Myocyte (in vitro differentiated cells): ENCODE measurements around the gene CEP41. TPM values are rescaled to one million over a fixed set of nuclear protein-coding genes. Genes with fewer than 3 reads are reported as not detected.

Experiments used
- DNase-seq: peaks from one replicate; pipeline ENCODE4 v3.0.0-alpha.2; 2012; ENCODE audit warnings: low read depth
- total RNA-seq: library from RNA; depleted of rRNA; stranded (reverse); fragments of >200 nt; gene quantifications from 2 replicates; pipeline ENCODE4 v1.2.3, GENCODE V29; 2014

The CEP41 gene
- total RNA-seq, 1 donor from 2014 or later: 10.6 TPM

- DNase-seq: peak; percentile 44
Observed at GRCh38 chr7:130371046-130371445, 69.8 kb downstream of the CEP41 start.

DNA sequence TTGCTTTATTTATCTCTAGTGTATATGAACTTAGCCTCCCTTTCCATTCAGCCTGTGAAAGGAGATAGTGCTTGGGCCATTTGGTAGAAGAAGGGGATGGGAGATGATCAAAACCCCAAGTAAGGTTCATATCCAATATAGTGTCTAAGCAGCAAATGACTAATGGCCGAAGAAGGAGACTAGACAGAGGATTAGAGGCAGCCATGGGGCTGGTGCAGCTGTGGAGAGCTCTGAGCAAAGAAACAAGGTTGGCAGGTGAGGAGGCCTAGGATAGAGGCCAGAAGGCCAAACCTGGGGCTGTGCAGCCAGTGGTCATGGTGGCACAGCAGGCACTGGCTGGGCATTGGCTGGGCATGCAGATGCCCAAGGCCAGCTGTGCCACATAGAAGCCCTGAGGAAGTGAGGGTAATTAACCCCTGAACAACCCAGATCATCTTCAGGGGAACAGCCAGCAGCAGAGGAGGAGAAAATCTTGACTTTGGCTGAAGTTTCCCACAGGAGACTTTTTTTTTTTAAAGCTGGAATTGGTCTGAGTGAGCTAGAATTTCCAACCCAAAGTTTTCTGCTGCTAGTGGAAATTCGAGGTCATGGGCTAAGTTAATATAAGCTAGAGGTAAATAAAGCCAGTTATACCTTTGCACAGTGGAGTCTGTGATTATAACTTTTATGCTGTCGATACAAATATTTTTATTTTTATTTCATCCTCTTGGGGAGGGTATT, 70.8 kb downstream of the CEP41 start:
- peak; percentile 68 for DNase-seq

DNA sequence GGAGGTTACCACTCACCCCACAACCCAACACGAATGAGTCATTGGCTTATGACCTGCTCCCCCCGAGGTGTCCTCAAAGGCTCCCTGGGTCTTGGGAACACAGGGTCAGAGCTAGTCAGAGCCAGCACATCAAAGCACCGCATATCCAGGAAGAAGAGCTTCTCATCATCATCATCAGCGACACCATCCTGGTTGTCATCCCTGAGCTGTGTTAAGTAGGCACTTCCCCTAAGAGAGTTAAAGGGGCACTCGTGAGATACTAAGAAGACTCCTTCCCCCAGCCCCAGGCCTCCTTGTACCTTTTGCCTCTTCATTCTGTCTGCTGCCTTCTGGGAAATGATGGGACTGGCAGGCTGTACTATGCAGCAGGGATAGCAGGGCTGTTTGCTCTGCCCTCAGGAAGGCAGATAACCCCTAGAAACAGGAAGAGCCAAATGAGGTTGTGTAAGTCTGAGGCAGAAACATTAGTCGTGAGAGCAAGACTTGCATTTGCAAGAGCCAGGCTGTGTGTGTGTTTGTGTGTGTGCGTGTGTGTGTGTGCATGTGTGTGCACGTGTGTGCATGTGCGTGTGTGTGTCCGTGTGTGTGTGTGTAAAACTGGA, 71.6 kb downstream of the CEP41 start:
- DNase-seq: peak; percentile 94

DNA sequence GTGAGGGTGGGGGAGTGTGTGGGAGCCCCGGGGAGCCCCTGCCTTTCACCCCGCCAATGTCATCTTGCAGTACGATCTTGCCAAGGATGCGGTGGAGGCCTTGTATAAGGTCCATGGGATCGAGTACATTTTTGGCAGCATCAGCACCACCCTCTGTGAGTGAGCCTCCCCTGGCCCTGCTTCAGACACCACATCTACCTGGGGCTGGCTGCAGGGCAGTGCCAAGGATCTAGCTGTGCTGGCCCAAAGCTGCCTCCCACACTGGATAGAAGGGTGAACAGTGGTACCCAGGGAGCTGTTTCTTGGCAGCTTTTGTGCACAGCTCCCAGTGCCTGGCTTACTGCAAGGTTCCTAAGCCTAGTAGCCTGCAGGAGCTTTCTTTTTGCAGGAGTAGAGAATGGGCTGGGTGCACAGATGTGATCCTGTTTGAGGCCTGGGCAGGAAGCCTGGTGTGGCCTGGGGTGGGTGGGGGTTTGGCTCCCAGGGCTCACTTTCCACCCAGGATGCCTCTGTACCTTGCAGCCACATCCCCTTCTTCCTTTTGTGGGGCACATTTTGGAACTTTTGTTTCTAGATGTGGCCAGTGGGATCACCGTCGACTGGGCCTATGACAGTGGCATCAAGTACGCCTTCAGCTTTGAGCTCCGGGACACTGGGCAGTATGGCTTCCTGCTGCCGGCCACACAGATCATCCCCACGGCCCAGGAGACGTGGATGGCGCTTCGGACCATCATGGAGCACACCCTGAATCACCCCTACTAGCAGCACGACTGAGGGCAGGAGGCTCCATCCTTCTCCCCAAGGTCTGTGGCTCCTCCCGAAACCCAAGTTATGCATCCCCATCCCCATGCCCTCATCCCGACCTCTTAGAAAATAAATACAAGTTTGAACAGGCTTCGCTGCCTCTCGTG, 72.7 kb downstream of the CEP41 start:
- DNase-seq: no peak

DNA sequence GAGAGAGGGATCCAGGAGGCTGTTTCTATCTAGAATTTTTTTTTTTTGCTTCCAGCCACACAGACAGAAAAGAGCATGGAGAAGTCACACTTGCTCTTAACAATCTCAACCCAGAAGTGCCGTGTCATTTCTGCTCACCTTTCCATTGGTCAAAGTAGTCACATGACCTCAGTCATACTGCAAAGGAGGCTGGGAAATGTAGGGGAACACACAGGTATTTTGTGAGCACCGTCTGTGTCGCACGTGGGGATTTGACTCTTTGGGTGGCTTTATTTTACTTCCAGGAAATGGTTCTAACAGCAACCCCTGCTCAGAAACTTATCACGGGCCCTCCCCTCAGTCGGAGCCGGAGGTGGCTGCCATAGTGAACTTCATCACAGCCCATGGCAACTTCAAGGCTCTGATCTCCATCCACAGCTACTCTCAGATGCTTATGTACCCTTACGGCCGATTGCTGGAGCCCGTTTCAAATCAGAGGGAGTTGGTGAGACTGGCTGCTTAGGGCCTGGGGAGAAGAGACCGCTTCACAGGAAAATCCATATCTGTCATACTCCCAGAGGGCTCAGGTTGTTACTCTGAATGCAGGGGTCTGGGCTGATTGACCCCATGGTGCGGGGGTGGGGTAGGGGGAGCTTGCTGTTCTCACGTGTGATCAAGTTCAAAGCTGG, 73.6 kb downstream of the CEP41 start:
- peak; percentile 52 for DNase-seq

DNA sequence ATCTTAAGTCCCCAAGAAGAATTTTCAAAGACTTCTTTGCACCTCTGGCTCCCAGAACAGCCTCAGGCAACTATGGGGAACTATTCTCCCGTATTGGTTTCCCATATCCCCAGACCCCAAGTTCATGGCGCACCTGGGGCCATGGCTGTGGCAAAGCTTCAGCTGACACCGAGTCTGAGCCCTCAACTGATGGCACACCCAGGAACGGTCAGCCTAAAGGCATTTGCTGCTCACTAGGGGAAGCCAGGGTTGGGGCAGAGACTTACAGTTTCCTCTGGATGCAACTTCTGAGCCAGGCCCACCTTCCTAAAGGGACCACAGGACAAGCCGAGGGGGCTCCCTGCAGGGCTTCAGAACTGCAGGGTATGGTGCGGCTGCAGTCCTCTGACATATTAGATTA, 74.3 kb downstream of the CEP41 start:
- DNase-seq: peak; percentile 82

DNA sequence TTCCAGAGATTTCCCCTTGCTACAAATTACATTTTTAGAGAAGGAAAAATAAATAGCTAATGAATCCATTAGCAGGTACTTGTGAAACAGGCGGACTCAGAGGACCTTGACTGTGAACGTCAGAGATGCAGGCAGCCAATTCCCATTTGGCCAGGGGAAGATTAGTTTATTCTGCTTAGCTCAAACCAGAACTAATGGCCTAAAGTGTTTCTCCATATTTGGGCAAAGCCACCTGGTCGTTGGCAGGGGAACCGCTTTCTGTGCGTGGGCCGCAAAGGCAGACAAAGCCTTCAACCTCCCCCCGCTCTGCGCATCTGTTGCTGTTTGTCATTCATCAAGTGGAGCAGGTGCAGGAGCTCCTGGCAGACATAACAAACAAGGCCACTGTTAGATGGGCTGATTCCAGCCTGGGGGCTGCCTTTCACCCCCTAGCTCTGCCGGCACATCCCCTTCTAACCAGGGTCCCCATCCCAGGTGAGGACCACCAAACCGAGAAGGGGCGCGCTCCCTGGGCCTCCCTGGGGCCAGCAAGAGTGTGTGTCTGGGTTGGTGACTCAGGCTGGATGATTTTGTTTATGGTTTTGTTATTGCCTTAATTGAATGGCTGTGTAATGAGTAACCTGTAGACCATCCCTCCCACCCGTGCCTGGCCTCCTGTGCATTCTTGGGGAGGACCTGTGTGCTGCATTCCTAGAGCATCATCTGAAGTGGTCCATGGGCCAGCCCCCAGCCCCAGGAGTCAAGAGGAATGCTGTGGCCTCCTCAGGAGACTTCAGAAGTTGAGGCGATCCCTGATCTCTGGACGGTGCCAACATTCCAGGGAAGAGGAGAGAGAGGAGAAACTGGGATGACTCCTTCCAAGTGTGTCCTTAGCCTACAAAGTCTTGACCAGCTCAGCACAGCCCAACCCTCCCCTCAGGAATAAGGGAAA, 75.0 kb downstream of the CEP41 start:
- peak; percentile 100 for DNase-seq

DNA sequence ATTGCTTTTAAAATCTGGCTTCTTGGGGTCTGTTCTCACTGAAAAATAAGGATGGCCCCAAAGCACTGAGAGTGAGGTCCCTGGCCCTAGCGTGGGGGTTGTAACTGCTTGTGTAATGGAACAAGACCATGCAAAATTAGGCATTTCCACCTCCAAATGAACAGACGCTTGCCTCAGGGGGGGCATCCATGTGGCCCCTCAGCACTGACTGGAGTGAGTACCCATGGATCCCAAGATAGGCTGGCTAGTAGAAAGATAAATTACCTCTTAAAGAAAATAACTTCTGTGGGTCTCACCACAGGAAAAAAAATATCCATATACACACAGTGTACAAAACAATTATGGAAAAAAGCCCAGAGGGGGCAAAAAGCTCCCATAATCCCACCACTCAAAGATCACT, 75.7 kb downstream of the CEP41 start:
- DNase-seq: no peak

GRCh38 chr7:130364451-130364850, 76.4 kb downstream of the CEP41 start:
- DNase-seq: peak; percentile 53

DNA sequence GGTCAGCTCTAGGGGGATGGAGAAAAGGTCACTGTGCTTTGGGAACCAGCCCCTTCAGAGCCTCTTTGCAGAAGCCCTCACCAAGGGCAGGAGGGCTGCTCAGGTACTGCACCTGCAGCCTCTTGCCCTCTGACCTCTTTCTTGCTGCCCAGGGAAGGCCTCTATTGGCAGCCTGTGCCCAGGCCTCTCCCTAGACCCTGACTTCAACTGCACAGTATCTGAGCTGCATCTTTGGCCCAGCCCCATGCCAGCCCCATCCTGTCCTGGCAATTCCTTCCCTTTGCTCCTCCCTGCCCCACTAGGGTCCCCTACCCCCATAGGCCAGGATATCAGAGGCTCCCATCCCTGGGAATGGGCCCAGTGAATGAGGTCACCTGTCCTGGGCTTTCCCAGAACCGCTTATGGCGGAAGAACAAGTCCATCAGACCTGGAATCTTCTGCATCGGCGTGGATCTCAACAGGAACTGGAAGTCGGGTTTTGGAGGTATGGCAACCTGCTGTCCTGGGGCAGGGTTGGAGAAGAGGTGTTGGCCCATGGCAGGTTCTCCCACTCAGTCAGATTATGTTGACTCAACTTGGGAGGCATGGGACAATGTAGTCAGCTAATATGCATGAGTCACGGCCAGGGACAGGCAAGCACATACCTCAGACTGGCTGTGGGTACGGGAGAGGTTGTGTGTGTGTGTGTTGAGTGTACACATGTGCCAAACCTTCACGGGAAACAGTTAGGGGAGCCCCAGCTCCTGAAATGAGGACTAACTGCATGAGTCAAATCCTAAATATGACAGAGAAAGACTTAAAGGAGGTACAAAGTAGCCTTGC, 77.6 kb downstream of the CEP41 start:
- DNase-seq: peak; percentile 96

DNA sequence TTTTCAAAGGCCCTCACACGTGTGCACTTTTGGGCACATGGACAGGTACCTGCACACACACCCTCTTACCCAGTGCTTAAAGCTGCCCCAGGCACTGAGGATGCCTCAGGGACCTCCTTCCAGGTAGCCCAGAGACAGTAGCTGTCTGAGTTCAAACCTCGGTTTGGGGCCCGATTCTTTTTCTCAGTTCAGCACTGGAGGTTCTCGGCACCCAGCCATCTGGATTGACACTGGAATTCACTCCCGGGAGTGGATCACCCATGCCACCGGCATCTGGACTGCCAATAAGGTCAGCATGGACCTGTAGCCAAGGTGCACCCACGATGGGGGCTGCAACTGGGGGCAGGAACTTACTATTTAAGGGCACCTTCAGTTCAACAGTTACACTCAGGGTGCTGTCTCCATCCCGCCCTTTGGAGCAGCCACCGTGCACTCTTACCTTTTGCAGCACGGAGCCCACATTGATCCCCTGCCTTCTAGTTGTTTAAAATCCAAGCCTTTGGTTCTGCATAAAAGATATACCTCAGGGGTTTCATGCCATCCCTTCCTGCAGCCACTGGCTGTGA, 78.5 kb downstream of the CEP41 start:
- DNase-seq: no peak

- DNase-seq: no peak
Observed at GRCh38 chr7:130361681-130362080, 79.1 kb downstream of the CEP41 start.

- no peak for DNase-seq
Observed at GRCh38 chr7:130360518-130360917, 80.3 kb downstream of the CEP41 start.

- no peak for DNase-seq
Observed at GRCh38 chr7:130359276-130359857, 81.4 kb downstream of the CEP41 start.

DNA sequence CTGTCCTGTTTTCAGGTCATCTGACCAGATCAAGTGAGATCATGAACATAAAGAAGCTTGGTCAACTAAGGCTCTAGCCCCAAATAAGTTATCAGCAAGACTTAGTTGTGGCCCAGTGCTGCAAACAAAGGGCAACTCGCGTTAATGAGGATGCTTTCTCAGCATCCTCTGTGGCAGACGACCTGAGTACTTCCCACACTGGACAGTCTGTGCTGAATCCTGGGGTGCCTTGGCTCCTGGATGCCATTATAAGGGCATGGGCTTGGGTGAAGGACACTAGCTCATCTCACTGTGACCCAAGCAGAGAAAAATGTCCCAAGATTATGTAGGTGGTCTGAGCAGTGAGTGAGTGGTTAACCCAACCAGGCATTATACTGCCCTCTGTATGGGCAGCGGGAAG, 82.3 kb downstream of the CEP41 start:
- no peak for DNase-seq

DNA sequence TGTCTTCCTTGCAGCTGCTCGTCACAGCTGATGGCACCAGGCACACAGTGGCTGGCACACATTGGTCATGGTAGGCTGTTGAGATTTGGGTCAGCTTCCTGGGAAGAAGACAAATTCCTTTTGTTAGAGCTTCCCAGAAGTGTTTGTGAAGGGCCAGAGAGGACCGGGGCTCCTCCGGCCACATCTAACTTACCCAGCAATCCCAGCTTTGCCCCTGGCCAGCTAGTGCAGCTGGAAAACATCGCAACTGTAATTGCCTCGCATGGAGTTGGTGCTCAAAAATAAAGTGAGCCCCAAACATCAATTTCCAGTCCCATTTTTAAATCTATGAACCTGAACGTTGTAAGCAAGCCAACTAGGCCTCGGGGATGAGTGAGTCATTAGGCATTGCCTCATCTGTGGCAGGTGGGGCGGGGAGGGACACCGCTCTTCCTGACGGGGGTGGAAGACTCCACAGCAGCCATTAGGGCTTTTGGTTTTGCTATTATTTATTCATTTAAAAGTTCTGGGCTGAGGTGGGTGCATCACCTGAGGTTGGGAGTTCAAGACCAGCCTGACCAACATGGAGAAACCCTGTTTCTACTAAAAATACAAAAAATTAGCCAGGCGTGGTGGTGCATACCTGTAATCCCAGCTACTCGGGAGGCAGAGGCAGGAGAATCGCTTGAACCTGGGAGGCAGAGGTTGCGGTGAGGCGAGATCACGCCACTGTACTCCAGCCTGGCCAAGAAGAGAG, 83.8 kb downstream of the CEP41 start:
- DNase-seq: peak; percentile 93

DNA sequence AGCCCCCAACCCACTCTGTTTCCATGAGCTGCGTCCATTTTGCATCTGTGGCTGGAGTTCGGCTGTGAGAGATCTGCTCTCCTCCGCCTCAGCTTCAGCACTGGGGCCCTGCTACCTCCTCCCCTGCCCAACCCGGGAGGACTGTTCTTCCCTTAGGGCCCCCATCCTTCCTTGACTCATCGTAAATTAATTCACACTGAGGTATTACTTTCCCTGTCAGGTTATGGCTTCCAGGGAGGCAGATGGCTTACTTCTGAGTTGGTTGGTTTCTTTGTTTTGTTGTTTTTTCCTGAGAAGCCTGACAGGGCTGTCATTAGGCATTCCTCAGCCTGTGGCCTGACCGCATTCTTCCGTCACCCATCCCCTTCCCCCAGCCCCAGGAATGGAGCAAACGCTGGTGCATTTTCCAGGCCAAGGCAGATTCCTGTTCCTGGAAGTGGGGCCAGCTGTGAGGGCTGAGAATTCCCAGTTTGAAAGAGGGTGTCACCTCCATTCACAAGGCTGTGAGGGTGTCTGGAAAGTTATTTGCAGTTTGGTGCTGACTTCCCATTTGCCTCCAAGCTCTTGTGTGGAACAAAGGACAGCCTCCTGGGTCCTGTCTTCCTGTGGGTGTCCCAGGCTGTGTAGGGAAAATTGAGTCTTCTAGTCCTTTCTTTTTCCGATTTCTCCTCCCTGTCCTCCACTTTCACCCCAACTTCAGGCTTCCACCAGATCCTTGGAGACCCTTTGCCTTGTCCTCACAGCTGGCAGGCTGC, 84.5 kb downstream of the CEP41 start:
- DNase-seq: peak; percentile 100
